Measurements from ENCODE around the gene TSEN54.

GRCh38 chr17:75549246-75550138 is 33.2 kb downstream of the TSEN54 start:
- TF ChIP-seq CTCF (conservative IDR thresholded peaks at IDR 0.05), result peak; percentile 17; the same call in 1 of the 2 replicates
- no peak for TF ChIP-seq EZH2 (IDR thresholded peaks at IDR 0.05; ENCODE audit: low read depth)

Data from PC-9 (cell line).